ENCODE data around the gene SPINK5. TPM values are rescaled to one million over a fixed set of nuclear protein-coding genes. Genes with fewer than 3 reads are reported as not detected.

The SPINK5 gene
- total RNA-seq, 3 donors from 2014 or later: 2.8 to 11.0 (median 6.2) TPM

DNA sequence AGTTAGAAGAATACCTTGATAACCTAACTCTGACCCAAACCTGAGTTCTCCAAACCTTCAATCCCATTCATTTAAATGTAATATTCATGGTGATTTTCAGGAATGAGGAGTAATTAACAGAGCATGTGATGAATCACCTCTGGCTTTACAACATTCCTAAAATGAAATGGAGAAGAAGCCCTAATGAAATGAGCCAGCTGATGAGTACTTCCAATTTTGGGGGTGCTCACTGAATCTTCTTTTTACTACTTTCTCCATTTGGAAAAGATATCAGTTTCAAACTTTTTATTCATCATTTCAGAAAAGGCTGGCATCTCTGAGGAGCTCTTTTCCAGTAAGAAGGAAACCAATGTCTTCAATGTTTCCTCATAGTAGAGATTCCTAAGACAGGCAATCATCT, 2.9 kb upstream of the SPINK5 start:
- Histone ChIP-seq H3K4me3 (no peak overlapping the region), H3K9me3 (peaks cover 6% of the 10 kb centered on the region), H3K4me1 (ENCODE audit: low read depth) (no peaks in the 10 kb centered on the region), H3K36me3 (ENCODE audit: low read depth) (no peaks in the 10 kb centered on the region)
- TF ChIP-seq, protein P1, sequence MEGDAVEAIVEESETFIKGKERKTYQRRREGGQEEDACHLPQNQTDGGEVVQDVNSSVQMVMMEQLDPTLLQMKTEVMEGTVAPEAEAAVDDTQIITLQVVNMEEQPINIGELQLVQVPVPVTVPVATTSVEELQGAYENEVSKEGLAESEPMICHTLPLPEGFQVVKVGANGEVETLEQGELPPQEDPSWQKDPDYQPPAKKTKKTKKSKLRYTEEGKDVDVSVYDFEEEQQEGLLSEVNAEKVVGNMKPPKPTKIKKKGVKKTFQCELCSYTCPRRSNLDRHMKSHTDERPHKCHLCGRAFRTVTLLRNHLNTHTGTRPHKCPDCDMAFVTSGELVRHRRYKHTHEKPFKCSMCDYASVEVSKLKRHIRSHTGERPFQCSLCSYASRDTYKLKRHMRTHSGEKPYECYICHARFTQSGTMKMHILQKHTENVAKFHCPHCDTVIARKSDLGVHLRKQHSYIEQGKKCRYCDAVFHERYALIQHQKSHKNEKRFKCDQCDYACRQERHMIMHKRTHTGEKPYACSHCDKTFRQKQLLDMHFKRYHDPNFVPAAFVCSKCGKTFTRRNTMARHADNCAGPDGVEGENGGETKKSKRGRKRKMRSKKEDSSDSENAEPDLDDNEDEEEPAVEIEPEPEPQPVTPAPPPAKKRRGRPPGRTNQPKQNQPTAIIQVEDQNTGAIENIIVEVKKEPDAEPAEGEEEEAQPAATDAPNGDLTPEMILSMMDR (IDR thresholded peaks at IDR 0.05): no peak
- DNase-seq (no peak), ATAC-seq (no peak)
- intact Hi-C loops (cut with DNase I, micrococcal nuclease): no loop called here

DNA sequence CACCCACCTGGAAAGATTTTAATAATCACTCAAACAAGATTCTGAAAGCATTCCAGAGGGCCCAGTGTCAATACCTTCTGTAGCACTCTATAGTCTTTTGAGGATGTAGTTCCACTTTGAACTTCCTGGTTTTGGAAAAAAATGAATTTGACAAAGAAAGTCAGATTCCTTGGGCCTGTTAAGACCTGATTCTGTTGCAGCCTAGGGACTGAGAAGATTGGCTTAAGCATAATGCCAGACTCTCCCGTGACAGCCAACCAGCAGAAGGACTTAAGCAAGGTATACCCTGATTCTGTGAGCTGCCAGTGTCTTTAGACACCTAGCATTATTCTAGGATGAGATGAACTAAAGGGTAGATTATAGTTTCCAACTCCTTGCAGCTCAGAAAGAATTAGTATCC, 6.8 kb downstream of the SPINK5 start:
- Histone ChIP-seq H3K4me3 (no peak overlapping the region), H3K36me3 (ENCODE audit: low read depth) (no peaks in the 10 kb centered on the region), H3K4me1 (ENCODE audit: low read depth) (no peaks in the 10 kb centered on the region), H3K9me3 (no peaks in the 10 kb centered on the region)
- TF ChIP-seq, protein P1 (IDR thresholded peaks at IDR 0.05): no peak
- ATAC-seq (no peak), DNase-seq (no peak)
- intact Hi-C loops (cut with DNase I, micrococcal nuclease): no loop called here

DNA sequence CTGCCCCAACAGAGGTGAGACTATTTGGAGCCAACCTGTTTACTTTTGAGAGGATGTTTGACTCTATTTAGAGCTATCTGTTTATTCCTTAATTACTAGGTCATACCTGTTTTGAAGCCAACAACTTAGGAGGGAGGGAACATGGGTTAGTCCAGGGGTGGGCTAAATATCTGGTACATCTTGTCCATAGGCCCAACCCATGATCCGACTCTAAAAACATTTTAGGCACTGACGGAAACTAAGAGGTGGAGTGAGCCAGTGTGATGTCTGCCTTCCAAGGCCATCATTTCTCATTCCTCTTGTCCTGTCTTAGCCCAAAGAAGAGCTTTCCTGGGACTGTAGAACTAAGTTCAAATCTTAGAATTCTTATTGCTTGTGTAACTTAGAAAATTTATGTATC, 8.4 kb downstream of the SPINK5 start:
- TF ChIP-seq, protein P1 (IDR thresholded peaks at IDR 0.05): no peak
- Histone ChIP-seq H3K9me3 (no peaks in the 10 kb centered on the region), H3K36me3 (ENCODE audit: low read depth) (no peaks in the 10 kb centered on the region), H3K4me1 (ENCODE audit: low read depth) (no peaks in the 10 kb centered on the region), H3K4me3 (no peak overlapping the region)
- DNase-seq (no peak), ATAC-seq (no peak)
- intact Hi-C loops (cut with DNase I, micrococcal nuclease): no loop called here

DNA sequence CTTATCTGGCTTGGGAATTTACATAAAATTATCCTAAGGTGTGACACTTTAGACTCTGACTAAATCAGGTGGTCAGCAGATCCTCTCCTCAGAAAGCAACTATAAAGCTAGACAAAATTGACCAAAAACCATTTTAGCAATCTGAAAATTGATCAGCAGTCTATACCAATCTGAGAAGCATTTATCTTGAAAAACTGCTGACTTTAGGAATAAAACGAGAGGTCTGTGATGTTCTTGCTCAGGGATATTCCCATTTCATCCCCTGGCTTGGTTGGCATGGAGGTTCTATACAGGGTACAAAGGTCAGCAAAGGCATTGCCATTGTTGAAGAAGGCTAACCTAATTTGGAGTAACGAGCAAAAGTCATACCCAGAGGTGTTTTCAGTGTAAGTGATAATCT, 11.7 kb downstream of the SPINK5 start:
- Histone ChIP-seq H3K4me1 (ENCODE audit: low read depth) (no peaks in the 10 kb centered on the region), H3K4me3 (no peak overlapping the region), H3K36me3 (ENCODE audit: low read depth) (no peaks in the 10 kb centered on the region), H3K9me3 (no peaks in the 10 kb centered on the region)
- intact Hi-C loops (cut with DNase I, micrococcal nuclease): no loop called here
- ATAC-seq (no peak), DNase-seq (no peak)
- TF ChIP-seq, protein P1 (IDR thresholded peaks at IDR 0.05): no peak

DNA sequence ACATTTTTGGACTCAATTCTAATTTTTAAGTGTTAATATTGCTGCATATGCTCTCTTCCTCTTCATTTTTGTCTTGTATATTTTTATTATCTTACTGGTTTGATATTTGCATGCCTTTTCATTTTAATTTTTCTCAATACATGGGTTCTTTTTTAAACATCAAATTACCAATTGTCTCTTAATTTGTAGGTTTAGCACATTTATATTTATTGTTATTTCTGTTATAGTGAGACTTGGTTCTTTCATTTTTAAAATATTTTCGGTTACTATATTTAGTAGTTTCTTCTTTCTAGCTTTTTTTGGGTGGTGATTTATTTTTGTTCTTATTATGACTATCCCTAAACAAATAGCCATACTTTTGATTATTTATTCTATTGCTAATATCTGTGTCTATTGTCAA, 19.4 kb downstream of the SPINK5 start:
- H3K36me3 ChIP-seq (ENCODE audit: low read depth): no peaks in the 10 kb centered on the region
- peaks cover 2% of the 10 kb centered on the region for H3K4me1 ChIP-seq (ENCODE audit: low read depth)
- DNase-seq: no peak
- intact Hi-C loops (cut with DNase I, micrococcal nuclease): no loop called here
- no peak for ATAC-seq
- TF ChIP-seq, protein P1 (IDR thresholded peaks at IDR 0.05): no peak
- H3K4me3 ChIP-seq: no peak overlapping the region
- H3K9me3 ChIP-seq: no peaks in the 10 kb centered on the region

DNA sequence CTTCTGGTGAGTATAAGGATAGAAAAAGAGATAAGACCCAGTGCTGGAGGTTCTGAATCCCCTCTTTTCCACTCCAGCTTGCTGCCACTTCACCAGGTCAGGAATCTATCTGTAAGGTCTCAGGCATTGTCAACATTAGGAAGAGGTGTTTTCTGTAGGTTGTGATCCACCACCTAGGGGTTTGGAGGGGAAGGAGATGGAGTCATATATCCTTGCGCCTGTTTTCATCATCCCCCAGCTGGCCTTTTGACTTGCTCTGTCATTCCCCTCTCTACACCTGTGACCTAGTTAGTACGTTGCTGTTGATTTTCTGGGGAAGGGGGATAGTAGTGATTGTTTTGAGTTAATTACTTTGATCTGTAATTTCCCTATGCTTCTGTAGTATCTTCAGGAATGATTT, 20.5 kb downstream of the SPINK5 start:
- Histone ChIP-seq H3K4me3 (no peak overlapping the region), H3K4me1 (ENCODE audit: low read depth) (peaks cover 4% of the 10 kb centered on the region), H3K36me3 (ENCODE audit: low read depth) (no peaks in the 10 kb centered on the region), H3K9me3 (no peaks in the 10 kb centered on the region)
- ATAC-seq (no peak), DNase-seq (no peak)
- TF ChIP-seq, protein P1 (IDR thresholded peaks at IDR 0.05): no peak
- intact Hi-C loops (cut with DNase I, micrococcal nuclease): no loop called here
